Measurements from ENCODE around the gene EIF4E1B. TPM values are rescaled to one million over a fixed set of nuclear protein-coding genes. Genes with fewer than 3 reads are reported as not detected.

EIF4E1B gene
- total RNA-seq, 4 donors from 2014 or later, result not detected

GRCh38 chr5:176624142-176624541 lies 6.3 kb upstream of the EIF4E1B start:
- Histone ChIP-seq H3K4me3 (replicated peaks in 1 of 3) (no peak overlapping the region), H3K4me1 (peaks cover 0 to 13% of the 10 kb centered on the region in 2 donors), H3K27ac (no peak overlapping the region), H3K36me3 (no peaks in the 10 kb centered on the region), H3K27me3 (peaks cover 29% of the 10 kb centered on the region), H3K9me3 (no peaks in the 10 kb centered on the region)
- intact Hi-C loops (cut with DNase I), result no loop called here
- 70 to 78% methylated on average over 4 of the region's 4 CpGs for WGBS, 2 donors
- DNase-seq, result no peak
- no peak for TF ChIP-seq POLR2A (IDR thresholded peaks at IDR 0.05)
- no peak for TF ChIP-seq CTCF (IDR thresholded peaks at IDR 0.05)

DNA sequence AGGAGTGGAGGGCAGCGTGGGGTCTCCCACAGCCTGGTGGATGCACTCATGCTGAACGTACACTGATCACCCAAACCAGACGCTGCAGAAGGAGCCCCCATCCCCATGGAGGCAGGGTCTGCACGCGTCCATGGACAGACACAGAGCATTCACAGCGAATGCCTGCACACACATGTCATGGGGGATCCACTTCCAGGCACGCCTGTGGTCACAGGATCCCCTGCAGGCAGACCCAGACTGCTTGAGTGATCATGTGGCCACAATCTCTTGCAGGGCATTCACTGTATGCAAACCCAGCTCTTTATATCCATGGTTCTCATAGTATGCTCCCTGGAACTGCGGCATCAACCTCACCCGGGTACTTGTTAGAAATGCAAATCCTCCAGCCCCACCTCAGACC lies 5.5 kb upstream of the EIF4E1B start:
- WGBS, 2 donors, result 65 to 74% methylated on average over 9 of the region's 9 CpGs
- TF ChIP-seq POLR2A (IDR thresholded peaks at IDR 0.05) (no peak), CTCF (IDR thresholded peaks at IDR 0.05) (no peak)
- intact Hi-C loops (cut with DNase I), result no loop called here

DNA sequence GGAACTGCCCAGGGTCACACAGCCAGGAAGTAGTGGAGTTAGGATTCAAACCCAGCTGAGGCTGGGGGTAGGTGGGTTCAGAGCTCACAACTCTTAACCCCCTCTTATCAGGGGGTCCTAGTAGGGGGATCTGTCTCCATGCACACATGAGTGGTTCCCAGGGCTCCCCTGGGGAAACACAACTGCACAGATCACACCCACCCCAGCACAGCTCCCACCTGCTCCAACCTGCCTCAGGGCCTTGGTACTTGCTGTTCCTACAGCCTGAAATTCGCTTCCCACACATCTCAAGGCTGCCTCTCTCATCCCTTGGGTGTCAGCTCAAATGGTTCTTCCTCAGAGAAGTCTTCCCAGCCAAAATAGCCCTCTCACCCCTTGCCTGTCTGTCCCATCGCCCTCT lies 5.0 kb upstream of the EIF4E1B start:
- no peak overlapping the region for H3K4me3 ChIP-seq (replicated peaks in 1 of 3)
- DNase-seq, result no peak
- TF ChIP-seq CTCF (IDR thresholded peaks at IDR 0.05) (no peak), POLR2A (IDR thresholded peaks at IDR 0.05) (no peak)
- peaks cover 1 to 15% of the 10 kb centered on the region in 2 donors for H3K4me1 ChIP-seq
- peaks cover 27% of the 10 kb centered on the region for H3K27me3 ChIP-seq
- no peak overlapping the region for H3K27ac ChIP-seq
- intact Hi-C loops (cut with DNase I), result no loop called here
- WGBS, 2 donors, result 81 to 85% methylated on average over 2 of the region's 2 CpGs
- no peaks in the 10 kb centered on the region for H3K36me3 ChIP-seq
- H3K9me3 ChIP-seq, result no peaks in the 10 kb centered on the region

More for the DNA sequence above, 5.5 kb upstream of the EIF4E1B start:
- Histone ChIP-seq H3K27me3 (peaks cover 31% of the 10 kb centered on the region), H3K4me3 (replicated peaks in 1 of 3) (no peak overlapping the region), H3K36me3 (no peaks in the 10 kb centered on the region), H3K4me1 (peaks cover 0 to 15% of the 10 kb centered on the region in 2 donors), H3K9me3 (no peaks in the 10 kb centered on the region), H3K27ac (no peak overlapping the region)
- DNase-seq, result no peak

DNA sequence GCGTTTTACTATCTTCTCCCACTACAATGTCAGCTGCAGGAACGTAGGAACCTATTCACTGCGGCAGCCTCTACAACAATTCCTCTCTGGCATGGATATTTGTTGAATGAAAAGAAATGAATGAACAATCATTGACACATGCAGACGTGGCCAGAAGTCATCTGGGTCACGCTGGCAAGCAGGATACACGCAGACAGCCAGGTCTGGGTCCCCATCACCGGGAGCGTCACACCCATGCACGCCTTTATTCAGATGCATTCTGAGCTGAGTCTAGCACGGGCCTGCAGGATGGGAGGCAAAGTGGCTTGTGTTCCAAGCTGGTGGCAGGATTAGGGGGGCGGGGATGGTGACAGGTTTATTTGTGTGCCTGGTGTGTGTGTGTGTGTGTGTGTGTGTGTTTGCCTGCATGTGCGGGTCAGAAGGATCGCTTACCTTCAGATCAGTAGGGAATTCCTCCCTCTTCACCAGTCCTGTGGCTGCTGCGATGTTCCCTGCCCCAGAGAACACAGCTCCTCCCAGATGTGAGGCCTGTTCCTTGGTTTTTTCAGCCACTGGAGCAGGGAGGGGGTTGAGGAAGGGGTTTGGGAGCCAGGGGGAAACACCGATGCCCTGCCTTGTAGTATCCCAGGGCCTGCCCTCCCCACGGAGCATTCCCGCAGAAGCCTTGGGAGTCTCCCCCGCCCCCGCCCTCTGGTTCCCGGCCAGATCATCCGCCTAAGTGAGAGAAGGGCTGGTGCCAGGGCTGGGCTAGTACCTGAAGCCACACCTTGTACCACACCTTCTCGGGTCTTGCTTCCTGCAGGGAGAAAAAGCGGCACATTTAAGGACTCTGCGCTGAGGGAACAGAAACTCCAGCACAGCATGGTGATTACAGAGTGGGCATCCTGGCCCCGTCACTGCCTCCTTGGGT lies 4.3 kb upstream of the EIF4E1B start:
- DNase-seq, result no peak
- Histone ChIP-seq H3K27ac (no peak overlapping the region), H3K36me3 (no peaks in the 10 kb centered on the region), H3K4me1 (peaks cover 3 to 15% of the 10 kb centered on the region in 2 donors), H3K4me3 (replicated peaks in 1 of 3) (no peak overlapping the region), H3K27me3 (peaks cover 25% of the 10 kb centered on the region), H3K9me3 (no peaks in the 10 kb centered on the region)
- TF ChIP-seq POLR2A (IDR thresholded peaks at IDR 0.05), result no peak
- no peak for TF ChIP-seq CTCF (IDR thresholded peaks at IDR 0.05)
- intact Hi-C loops (cut with DNase I), result no loop called here
- WGBS, 2 donors, result 45 to 55% methylated on average over 21 to 25 of the region's 25 CpGs

DNA sequence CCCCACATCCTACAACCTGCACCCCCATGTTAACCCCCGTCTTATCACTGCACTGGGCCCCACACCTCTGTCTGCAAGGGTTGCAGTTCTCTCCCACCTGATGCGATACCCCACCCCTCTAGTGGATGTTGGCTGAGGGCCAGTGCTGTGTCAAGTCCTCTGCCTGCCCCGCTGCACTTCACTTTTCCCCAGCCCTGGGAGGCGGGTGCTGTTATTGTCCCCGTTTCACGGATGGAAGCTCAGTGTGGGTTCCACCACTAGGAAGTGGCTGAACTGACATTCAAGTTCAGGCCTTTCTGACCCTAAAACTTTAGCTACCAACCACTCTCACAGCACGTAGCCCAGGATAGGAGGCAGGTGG lies 3.6 kb upstream of the EIF4E1B start:
- peaks cover 22% of the 10 kb centered on the region for H3K27me3 ChIP-seq
- 33 to 34% methylated on average over 7 of the region's 7 CpGs for WGBS, 2 donors

More for the DNA sequence above, 3.6 kb upstream of the EIF4E1B start:
- Histone ChIP-seq H3K4me3 (replicated peaks in 1 of 3) (no peak overlapping the region), H3K27ac (no peak overlapping the region), H3K4me1 (peaks cover 3 to 15% of the 10 kb centered on the region in 2 donors), H3K9me3 (no peaks in the 10 kb centered on the region), H3K36me3 (no peaks in the 10 kb centered on the region)
- intact Hi-C loops (cut with DNase I), result no loop called here
- no peak for DNase-seq
- TF ChIP-seq CTCF (IDR thresholded peaks at IDR 0.05) (no peak), POLR2A (IDR thresholded peaks at IDR 0.05) (no peak)

All from thyroid gland (tissue), 4 donors.